HepG2 (cell line): Measurements from ENCODE around the gene GPS1. TPM values are rescaled to one million over a fixed set of nuclear protein-coding genes. Genes with fewer than 3 reads are reported as not detected.

ENCODE experiments used
- ADNP ChIP-seq: sonication (generic); formaldehyde crosslinking; IDR thresholded peaks from 2 replicates; pipeline ENCODE4 v1.4.0; 2020; ENCODE audit warnings: missing genetic modification reagents
- FOXP4 ChIP-seq: sonication (generic); formaldehyde crosslinking; IDR thresholded peaks from 2 replicates; pipeline ENCODE4 v1.4.0; 2020; ENCODE audit warnings: missing genetic modification reagents
- HDAC6 ChIP-seq: fragments of 200-600 bp; sonication (generic); IDR thresholded peaks from 2 replicates; pipeline ENCODE4 v1.7.0; 2017; ENCODE audit warnings: mild to moderate bottlenecking, antibody characterized with exemption, low read length, low read depth
- MEIS1 ChIP-seq: sonication (generic); formaldehyde crosslinking; IDR thresholded peaks from 2 replicates; pipeline ENCODE4 v1.9.0; 2021; ENCODE audit warnings: mild to moderate bottlenecking, missing genetic modification reagents, moderate library complexity, borderline replicate concordance
- MZF1 ChIP-seq: sonication (generic); formaldehyde crosslinking; IDR thresholded peaks from 2 replicates; pipeline ENCODE4 v1.8.1; 2023; ENCODE audit warnings: mild to moderate bottlenecking, missing genetic modification reagents, borderline replicate concordance
- NPAS2 ChIP-seq: sonication (generic); formaldehyde crosslinking; IDR thresholded peaks from 2 replicates; pipeline ENCODE4 v1.8.0; 2022; ENCODE audit warnings: mild to moderate bottlenecking, missing genetic modification reagents, borderline replicate concordance
- PITX1 ChIP-seq: sonication (generic); formaldehyde crosslinking; IDR thresholded peaks from 2 replicates; pipeline ENCODE4 v1.5.1; 2020; ENCODE audit warnings: mild to moderate bottlenecking, missing genetic modification reagents
- SALL2 ChIP-seq: sonication (generic); formaldehyde crosslinking; IDR thresholded peaks from 2 replicates; pipeline ENCODE4 v1.8.1; 2023; ENCODE audit warnings: mild to moderate bottlenecking, missing genetic modification reagents, inconsistent platforms
- SKIL ChIP-seq: sonication (generic); formaldehyde crosslinking; IDR thresholded peaks from 2 replicates; pipeline ENCODE4 v1.8.0; 2022; ENCODE audit warnings: missing genetic modification reagents, mild to moderate bottlenecking, moderate library complexity, borderline replicate concordance
- SP5 ChIP-seq: IDR thresholded peaks from 2 replicates; pipeline ENCODE4 v1.6.1; 2016; ENCODE audit warnings: low read depth, borderline replicate concordance
- ZFP36L2 ChIP-seq: sonication (generic); formaldehyde crosslinking; IDR thresholded peaks from 2 replicates; pipeline ENCODE4 v1.4.0; 2020; ENCODE audit warnings: missing genetic modification reagents
- ZKSCAN1 ChIP-seq: fragments of 150-350 bp; IDR thresholded peaks from 2 replicates; pipeline ENCODE4 v1.6.1; 2014; ENCODE audit warnings: low read length
- ZNF12 ChIP-seq: sonication (generic); formaldehyde crosslinking; IDR thresholded peaks from 2 replicates; pipeline ENCODE4 v1.5.0; 2020; ENCODE audit warnings: missing genetic modification reagents
- ZNF142 ChIP-seq: sonication (generic); formaldehyde crosslinking; IDR thresholded peaks from 2 replicates; pipeline ENCODE4 v1.4.0; 2020; ENCODE audit warnings: missing genetic modification reagents
- ZNF260 ChIP-seq: sonication (generic); formaldehyde crosslinking; IDR thresholded peaks from 2 replicates; pipeline ENCODE4 v1.4.0; 2020; ENCODE audit warnings: missing genetic modification reagents, low read depth, mild to moderate bottlenecking, borderline replicate concordance
- ZNF580 ChIP-seq: IDR thresholded peaks from 2 replicates; pipeline ENCODE4 v1.6.1; 2016; ENCODE audit warnings: low read depth, borderline replicate concordance
- ZSCAN9 ChIP-seq: IDR thresholded peaks from 2 replicates; pipeline ENCODE4 v1.6.1; 2016; ENCODE audit warnings: borderline replicate concordance
- polyA plus RNA-seq, 8 experiments: library from polyadenylated mRNA; depleted of rRNA in 3 of 8; stranded (reverse) in 7 of 8; unstranded in 1 of 8; fragments of >200 nt; fragmentation: Illumina TruSeq in 4 of 8; extraction: Trizol in 4 of 8; gene quantifications; 2 replicates each; pipeline versions ENCODE4 v1.2.1 to v1.2.3, GENCODE V29; 2011 to 2016; ENCODE audit warnings: low read depth in 4 of 8, missing spikeins in 1 of 8, mixed read lengths in 1 of 8; ENCODE audit not compliant: insufficient read depth in 1 of 8
- total RNA-seq, 5 experiments: library from RNA; depleted of rRNA; stranded (reverse); fragments of >200 nt; fragmentation: Illumina TruSeq; extraction: Trizol; gene quantifications; 2 replicates each; pipeline ENCODE4 v1.2.3, GENCODE V29; 2016; ENCODE audit warnings: low read depth in 1 of 5

The GPS1 gene
- total and polyA plus RNA-seq, 2 of the 13 experiments (the other 11 are each of a cell fraction or from before 2014, with no cell fraction given), result 124 to 128 TPM

GRCh38 chr17:82098939-82099763 is 47.5 kb downstream of the GPS1 start (continued):
- TF ChIP-seq ZKSCAN1, result no peak
- no peak for TF ChIP-seq ZNF12
- TF ChIP-seq SP5 (CRISPR knock-in tag), result no peak; the same call in 1 of the 2 replicates
- no peak for TF ChIP-seq ZFP36L2 (CRISPR knock-in tag)
- no peak for TF ChIP-seq PITX1 (CRISPR knock-in tag)
- TF ChIP-seq HDAC6, result no peak
- no peak for TF ChIP-seq ZNF260 (CRISPR knock-in tag)
- TF ChIP-seq ZNF580 (CRISPR knock-in tag), result peak; percentile 13; the same call in 1 of the 2 replicates
- TF ChIP-seq ZSCAN9 (CRISPR knock-in tag), result no peak
- TF ChIP-seq SALL2, result no peak
- TF ChIP-seq MZF1 (CRISPR knock-in tag), result no peak
- no peak for TF ChIP-seq FOXP4
- no peak for TF ChIP-seq MEIS1 (CRISPR knock-in tag)
- no peak for TF ChIP-seq ADNP (CRISPR knock-in tag)
- TF ChIP-seq SKIL (CRISPR knock-in tag), result no peak
- TF ChIP-seq NPAS2 (CRISPR knock-in tag), result no peak
- peak; percentile 60 for TF ChIP-seq ZNF142 (CRISPR knock-in tag)
